GM18517 (cell line): ENCODE data around the gene MOV10L1.
"Not testable (repeated sequence)": the region's sequence is repeated elsewhere in the genome, so short reads cannot be mapped to it uniquely, and the experiment has no call there.

ENCODE experiments used
- ATAC-seq: cut with Tn5 transposase; IDR thresholded peaks from one replicate; pipeline ENCODE4 v1.9.1; 2021; ENCODE audit warnings: mild to moderate bottlenecking, moderate library complexity; ENCODE audit not compliant: unreplicated experiment

MOV10L1 gene

DNA sequence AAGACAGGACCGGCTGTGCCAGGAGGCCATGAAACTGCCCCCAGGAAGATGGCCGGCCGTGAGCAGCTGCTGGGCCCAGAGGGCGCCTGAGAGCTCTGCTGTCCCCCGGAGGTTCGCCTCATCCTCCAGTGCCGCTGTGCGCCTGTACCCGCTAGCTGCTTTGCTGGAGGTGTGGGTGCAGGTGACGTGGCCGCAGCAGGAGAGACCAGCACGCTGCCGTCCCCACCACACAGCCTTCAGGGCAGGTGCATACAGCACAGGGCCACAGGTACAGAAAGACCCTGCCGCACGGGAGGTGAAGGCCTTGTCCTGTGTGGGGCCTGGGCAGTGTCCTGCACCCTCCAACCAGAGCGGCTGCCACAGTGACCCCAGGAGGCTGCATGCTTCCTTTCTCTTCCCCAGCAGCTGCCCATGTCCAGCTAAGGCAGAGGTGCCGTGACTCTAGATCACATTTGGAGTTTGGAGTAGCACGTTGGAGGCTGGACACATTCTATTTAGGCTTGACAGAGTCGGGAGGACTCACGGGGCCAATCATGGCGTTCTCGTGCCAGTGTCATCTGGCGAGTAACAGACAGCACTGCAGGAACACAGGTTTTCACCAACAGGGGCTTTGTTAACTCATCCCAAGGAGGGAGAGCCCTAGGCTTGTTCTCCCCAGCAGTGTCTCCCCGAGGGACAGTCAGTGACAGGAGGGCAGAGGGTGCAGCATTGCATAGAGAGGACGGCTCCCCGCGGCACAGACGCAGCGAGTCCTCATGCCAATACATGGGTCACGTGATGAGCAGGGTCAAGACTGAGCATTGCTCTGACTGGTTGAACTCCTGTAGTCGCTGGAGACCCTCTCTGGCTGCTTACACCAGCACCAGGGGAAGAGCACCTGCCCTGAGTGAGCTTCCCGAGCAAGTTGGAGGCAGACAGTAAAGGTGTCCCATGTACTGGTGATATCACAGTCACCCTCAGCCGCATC is 62.0 kb downstream of the MOV10L1 start:
- no peak for ATAC-seq

DNA sequence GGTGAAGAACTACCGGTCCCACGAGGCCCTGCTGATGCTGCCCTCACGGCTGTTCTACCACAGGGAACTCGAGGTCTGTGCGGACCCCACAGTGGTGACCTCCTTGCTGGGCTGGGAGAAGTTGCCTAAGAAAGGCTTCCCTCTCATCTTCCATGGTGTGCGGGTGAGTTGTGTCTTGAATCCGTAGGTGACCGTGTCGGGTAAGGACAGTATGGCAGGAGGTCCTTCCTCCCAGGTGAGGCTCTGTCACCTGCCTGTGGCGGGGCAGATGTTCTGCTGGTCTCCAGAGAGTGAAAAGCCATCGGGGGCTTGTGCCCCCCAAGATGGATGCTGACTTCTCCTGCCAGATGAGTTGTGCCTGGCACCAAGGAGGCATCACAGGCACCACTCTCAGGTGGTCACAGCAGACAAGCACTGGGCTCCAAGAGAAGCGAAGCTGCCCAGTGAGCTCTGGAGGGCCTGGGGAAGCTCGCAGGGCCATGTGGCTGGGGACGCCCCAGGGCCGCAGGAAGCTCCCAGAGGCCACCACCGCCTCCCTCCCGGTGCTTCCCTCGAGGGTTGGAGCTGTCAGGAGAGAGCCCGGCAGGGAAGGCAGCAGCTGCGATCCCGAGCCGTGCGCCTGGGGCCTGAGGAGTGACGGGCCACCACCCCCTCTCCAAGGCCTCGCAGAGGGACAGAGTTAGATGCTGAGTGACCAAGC is 63.4 kb downstream of the MOV10L1 start:
- no peak for ATAC-seq

DNA sequence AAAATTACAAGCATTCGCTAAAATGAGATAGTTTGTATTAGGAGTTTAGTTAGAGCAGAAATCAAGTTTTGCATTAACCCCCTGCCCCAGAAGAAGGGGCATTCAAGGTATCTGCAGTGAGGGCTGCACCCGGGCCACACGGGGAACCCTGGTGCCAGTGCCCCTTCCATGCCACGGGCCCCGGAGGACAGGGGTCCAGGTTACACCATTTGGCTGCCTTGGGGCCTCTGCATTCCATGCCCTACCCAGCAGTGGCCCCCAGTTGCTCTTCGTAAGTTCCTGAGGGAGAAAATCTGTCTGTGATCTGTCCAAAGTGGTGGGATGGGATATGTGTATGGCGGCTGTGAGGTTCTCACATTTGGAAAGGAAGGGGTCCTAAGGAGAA is 63.9 kb downstream of the MOV10L1 start:
- no peak for ATAC-seq

DNA sequence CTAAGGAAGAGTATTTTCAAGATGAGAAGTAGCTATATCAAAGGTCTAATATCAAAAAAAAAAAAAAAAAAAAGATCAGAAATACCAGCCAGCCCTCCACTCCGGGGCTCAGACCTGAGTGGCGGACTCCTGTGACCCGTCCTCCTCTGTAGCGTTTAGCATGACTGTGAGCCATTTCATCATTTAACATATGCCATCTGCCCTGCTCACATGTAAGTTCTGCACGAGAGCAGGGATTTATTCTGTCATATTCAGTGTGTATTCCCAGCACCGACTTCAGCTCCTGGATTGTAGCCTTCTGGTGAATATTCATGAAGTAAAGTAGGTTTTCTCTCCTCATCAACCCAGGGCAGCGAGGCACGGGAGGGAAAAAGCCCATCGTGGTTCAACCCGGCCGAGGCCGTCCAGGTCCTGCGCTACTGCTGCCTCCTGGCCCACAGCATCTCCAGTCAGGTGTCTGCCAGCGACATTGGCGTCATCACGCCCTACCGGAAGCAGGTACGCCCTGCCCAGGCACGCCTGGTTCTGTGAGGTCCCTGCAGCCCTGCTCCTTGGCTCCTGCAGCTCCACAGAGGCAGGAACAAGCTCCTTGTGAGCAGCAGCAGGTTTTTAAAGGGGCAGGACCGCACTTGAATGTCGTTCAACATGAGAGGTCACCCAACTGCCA is 68.0 kb downstream of the MOV10L1 start:
- ATAC-seq, result no peak

DNA sequence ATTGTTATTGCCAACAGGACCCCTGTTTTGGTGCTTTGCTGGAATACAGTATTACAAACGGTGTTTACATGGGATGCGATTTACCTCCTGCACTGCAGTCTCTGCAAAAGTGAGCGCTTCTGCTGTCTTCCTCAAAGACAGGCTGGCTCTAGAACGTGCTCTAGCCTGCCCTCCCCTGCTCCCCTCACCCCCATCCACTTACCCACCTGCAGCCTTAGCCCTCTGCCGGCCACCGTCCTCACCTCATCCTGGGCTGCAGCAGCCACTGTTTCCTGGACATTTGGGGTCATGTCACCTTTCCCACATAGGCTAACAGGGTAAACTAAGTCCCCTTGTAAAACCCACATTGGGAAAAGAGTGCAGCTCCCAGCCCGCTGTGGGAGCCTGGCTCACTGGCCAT is 71.1 kb downstream of the MOV10L1 start:
- ATAC-seq, result no peak

DNA sequence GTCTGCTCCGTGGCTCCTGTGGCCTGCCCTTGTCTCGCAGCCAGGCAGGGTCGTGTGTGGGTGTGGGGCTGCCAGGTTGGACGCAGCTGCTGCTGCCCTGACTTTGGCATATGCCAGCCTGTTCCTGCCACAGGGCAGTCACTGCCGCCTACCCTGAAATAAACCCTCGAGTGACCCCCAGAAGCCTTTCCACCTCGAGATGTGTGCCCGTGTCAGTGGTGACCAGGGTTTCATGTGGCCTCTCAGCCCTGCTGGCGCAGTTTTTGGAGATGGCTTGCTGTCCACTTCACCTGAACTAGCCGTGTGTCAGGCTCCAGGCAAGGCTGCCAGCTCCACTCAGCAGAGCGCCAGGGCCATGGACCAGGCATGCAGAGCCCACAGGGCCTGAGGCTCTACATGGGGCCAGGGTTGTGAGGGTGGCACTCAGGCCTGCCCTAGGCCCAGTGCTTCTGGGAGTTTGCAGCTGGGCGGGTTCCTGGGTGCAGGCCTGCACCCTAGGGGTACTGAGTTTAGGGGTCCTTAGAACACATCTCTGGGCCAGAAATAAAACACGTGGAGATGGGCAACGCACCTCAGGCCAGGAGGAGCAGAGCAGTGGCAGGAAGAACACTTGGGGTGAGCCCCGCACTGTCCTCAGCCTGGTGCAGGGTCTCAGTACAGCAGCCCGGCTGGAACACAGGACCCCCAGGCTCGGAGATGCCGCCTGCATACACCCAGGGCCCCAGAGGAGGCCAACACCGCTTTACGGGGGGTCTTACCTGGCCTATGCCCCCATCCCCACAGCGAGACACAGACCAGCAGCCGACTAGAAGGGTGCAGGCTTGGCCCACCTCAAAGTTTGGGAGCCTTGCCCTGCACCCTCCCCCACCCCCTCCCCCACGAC is 71.9 kb downstream of the MOV10L1 start:
- no peak for ATAC-seq

DNA sequence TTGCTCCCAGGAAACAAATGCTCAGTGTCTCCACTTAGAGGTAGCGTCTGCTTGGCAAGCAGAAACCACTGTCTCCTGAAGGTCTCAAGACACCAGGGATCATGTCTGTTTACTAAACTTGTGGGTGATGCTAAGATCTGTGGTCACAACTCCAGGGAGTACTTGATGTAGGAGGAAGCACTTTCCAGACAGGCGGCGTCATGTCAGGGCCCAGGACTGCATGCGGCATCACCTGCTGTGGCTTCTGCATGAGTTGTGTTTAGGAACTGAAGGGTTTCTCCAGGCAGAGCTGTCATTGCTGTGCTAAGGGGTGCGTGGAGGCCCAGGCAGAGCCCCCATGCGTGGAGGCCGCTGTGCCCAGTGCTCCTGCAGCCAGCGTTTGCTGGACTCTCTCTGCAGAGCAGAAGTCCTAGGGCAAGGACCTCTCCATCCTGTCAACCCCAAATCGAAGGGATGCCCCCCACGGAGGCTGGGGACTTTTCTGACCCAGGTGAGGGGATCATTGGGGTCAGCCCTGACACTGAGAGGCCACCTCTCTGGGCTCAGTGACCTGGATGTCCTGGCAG is 72.7 kb downstream of the MOV10L1 start:
- no peak for ATAC-seq

DNA sequence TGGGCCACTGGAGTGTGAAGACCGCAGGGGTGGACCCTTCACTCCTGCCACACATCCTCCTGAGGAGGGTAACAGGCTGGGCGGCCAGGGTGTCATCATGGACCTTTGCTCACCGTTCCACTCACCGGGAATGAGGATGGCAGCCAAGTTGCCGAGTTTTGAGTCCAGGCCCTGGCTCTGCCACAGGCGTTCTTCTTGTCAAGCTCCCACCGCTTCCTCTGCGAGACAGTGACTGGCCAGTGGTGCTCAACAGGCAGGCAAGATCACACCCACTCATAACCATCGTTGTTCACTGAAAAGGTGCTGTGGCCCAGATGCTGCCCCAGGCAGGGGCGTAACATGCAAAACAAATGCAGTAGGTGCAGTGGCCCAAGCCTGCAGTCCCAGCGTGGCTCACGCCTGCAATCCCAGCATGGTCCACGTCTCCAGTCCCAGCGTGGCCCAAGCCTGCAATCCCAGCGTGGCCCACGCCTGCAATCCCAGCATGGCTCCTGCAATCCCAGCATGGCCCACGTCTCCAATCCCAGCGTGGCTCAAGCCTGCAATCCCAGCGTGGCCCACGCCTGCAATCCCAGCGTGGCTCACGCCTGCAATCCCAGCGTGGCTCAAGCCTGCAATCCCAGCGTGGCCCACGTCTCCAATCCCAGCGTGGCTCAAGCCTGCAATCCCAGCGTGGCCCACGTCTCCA is 75.8 kb downstream of the MOV10L1 start:
- no peak for ATAC-seq

DNA sequence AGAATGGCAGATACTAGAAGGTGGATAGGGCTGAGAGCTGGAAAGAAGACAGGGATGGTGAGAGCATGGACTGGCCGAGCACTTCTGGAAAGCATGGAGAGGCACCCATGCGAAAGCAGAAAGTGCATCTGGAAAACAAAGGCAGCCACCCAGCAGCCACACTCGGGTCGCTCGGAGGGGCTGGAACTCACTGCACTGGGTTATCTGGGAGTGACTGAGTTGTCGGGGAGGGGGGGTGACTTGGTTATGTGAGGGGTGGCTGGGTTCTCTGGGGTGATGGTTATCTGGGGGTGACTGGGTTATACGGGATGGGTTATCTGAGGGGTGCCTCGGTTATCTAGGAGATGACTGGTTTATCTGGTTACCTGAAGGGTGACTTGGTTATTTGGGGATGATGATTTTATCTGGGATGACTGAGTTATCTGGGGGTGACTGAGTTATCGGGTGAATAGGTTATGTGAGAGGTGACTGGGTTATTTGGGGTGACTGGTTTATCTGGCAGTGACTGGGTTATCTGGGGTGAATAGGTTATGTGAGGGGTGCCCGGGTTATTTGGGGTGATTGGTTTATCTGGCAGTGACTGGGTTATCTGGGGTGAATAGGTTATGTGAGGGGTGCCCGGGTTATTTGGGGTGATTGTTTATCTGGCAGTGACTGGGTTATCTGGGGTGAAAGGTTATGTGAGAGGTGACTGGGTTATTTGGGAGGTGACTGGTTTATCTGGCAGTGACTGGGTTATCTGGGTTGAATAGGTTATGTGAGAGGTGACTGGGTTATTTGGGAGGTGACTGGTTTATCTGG is 78.1 kb downstream of the MOV10L1 start:
- no peak for ATAC-seq

DNA sequence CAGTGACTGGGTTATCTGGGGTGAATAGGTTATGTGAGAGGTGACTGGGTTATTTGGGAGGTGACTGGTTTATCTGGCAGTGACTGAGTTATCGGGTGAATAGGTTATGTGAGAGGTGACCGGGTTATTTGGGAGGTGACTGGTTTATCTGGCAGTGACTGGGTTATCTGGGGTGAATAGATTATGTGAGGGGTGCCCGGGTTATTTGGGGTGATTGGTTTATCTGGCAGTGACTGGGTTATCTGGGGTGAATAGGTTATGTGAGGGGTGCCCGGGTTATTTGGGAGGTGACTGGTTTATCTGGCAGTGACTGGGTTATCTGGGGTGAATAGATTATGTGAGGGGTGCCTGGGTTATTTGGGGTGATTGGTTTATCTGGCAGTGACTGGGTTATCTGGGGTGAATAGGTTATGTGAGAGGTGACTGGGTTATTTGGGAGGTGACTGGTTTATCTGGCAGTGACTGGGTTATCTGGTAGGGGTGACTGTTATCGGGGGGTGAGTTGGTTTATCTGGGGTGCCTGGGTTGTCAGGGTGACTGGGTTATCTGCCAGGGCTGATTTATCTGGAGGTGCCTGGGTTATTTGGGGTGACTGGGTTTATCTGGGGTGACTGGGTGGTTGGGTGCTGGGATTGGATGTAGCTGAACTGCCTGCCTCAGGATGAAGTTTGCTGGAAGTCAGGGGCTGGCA is 78.8 kb downstream of the MOV10L1 start:
- ATAC-seq, result not testable (repeated sequence)

DNA sequence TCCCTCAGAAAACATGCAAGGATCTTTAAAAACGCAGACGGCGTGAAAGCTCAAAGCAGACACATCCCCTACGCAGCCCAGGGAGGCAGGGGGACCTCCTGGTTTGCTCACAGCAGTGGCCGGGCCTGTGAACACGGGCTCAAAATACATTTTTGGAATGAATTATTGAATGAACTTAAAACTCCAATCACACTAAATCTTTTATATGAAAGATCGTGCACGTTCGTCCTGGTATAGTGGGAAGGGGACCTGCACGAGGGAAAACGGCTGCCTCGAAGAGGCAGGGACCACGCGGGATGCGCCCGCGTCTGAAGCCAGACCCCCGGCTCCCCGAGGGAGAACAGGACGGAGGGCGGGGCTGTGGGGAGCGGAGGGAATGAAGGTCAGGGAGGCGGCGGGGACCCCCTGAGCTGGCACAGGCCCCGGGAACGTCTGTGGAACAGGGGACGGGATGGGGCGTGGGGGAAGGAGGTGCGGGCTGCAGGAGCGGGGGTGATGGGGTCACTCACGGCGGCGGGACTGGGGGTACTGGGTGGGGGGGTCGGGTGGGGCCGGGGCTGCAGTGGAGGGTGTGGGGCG is 79.5 kb downstream of the MOV10L1 start:
- no peak for ATAC-seq

DNA sequence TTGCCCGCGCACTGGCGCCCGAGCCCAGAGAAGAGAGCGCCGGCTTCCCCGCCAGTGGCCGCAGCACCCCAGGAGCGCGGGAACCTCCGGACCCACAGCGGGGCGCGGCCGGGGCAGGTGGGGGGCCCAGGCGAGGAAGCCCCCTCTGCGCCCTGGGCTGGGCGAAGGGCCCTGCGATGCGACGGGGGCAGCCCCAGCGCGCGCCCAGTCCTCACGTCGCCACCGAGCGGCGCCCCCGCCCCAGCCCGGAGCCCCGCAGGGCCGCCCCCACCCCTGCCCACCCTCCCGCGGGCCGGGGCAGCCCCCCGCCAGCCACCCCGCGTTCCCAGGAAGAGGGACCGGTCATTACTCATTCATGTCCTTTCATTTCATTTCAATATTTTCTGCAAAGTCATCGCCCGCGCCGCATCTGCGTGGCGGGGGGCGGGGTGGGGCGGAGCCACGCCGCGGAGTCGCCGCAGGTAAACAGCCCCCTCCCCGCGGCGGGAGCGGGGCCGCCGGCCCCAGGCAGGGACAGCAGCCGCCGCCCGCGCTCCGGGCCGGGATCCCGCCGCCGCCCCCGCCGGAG is 80.1 kb downstream of the MOV10L1 start:
- ATAC-seq, result no peak

DNA sequence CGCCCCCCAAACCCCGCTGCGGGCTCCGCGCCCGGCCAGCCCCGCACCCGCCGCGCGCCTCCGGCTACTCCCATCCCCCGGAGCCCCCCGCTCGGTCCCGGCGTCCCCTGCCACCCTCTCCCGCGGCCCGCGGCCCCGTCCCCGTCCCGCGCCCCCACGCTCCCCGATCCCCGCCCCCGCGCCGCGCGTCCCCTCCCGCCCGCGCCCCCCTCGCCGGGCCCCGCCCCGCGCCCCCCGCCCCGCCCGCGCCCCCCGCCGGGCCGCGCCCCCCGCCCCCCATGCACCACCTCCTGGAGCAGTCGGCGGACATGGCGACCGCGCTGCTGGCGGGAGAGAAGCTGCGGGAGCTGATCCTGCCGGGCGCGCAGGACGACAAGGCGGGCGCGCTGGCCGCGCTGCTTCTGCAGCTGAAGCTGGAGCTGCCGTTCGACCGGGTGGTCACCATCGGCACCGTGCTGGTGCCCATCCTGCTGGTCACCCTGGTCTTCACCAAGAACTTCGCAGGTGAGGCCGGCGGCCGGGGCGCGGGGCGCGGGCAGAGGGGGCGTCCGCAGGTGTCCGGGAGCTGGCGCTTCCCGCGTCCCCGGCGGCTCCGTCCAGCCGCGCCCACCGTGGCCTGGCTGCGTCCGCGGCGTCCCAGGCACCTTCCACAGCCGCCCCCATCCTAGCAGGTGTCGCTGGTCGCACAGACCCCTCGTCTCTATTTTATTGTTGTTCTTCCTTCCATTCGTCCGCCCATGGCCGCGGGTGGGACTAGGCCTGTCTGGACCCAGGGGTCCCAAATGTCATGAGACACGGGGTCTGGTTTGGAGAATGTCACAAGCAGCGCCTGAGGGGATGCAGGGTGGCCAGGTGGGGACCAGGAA is 80.9 kb downstream of the MOV10L1 start, which contains the start of gene PANX2:
Gene PANX2, plus strand, starts transcription at position 279 of the 866 bp plus-strand sequence. Its CDS starts 0 bp downstream, at position 279.
- no peak for ATAC-seq

DNA sequence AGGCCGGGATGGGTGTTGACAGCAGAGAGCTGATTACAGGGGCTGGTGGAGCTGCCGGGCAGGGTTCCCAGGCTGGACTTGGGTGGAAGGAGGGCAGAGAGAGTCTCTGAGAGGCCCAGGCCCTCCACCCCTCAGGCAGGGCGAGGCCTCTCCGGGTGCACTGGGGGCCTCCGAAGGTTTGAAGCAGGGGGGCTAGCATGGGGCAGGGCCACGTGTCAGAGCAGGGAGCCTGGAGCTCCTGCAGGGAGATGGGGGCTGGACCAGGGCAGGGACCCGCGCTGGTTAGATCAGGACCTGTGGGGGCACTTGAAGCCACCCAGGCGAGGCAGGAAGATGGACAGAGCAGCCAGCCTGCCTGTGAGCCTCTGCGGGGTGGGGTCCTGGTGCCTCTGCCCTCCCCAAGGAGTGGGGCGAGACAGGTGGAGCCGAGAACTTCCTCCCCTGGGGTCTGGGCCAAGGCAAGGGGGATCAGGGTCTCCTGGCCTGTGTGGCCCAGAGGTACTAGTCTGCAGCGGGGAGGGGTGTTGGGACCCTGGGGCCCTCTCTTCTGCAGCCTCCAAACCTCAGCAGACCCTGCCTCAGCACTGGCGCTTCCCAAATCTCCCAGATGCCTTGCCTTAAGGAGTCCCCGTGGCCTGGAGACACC is 81.6 kb downstream of the MOV10L1 start:
- ATAC-seq, result no peak

DNA sequence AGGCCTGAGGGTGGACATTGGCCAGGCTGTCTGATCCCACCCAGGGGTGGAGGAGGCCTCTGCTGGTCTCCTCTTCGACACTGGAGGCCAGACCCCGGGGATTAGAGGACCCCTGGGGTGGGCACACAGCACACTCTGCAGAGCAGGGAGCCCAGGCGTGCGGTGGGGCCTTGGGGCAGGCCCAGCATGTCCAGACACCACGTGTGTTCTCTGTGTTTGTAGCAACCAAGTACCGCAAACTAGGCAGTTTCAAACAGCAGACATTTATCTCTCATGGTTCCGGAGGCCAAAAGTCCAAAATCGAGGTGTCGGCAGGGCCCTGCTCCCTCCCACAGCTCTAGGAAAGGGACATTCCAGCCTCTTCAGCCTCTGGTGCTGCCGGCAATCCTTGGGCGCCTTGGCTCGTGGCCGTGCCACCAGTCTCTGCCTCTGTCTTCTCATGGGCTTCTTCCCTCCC is 82.2 kb downstream of the MOV10L1 start:
- no peak for ATAC-seq
